GM12878 (cell line): ENCODE results near the gene ACTN3. TPM values are rescaled to one million over a fixed set of nuclear protein-coding genes. Genes with fewer than 3 reads are reported as not detected.

Source experiments
- ATAC-seq: fragments of 200-7000 bp; cut with Tn5 transposase; 3 replicates; pipeline ENCODE4 v1.9.1; 2020; ENCODE audit warnings: mild to moderate bottlenecking, moderate library complexity
- BruUV-seq: library from RNA; stranded (reverse); fragments of 400-500 nt; replicated peaks from 2 replicates; lab custom pipeline; 2021; lab: Mats Ljungman, UMichigan
- CTCF ChIA-PET: fragments of 300-600 bp; sonication (Branson Sonifier 250); formaldehyde crosslinking; extraction: SDS; loops from one replicate; lab custom pipeline; 2021; ENCODE audit warnings: inconsistent platforms; lab: Yijun Ruan, JAX
- POLR2A ChIA-PET: fragments of 350-600 bp; formaldehyde crosslinking; extraction: SDS; loops from one replicate; lab custom pipeline; 2021; ENCODE audit warnings: inconsistent platforms; lab: Charles Lee
- RAD21 ChIA-PET: fragments of 300-600 bp; sonication (Branson Sonifier 250); formaldehyde crosslinking; loops from one replicate; lab custom pipeline; 2023; ENCODE audit warnings: antibody characterized with exemption; ENCODE audit not compliant: unreplicated experiment; lab: Charles Lee
- SMC1A ChIA-PET: fragments of 300-600 bp; sonication (Branson Sonifier 250); formaldehyde crosslinking; loops from one replicate; lab custom pipeline; 2023; ENCODE audit not compliant: unreplicated experiment, uncharacterized antibody; lab: Charles Lee
- DNase-seq: peaks from one replicate; pipeline ENCODE4 v3.0.0-alpha.2; 2011; ENCODE audit warnings: low read depth, low spot score
- FAIRE-seq: peaks from 3 replicates; lab custom pipeline; 2011; peaks lifted over from hg19 to GRCh38; lab: Jason Lieb, UNC
- H2AFZ ChIP-seq: 2 replicates; pipeline ENCODE4 v1.6.0; 2011; ENCODE audit warnings: low read depth, low read length, control low read depth; ENCODE audit not compliant: control insufficient read depth
- H3K27ac ChIP-seq: 2 replicates; pipeline ENCODE4 v1.5.1; 2011; ENCODE audit warnings: control low read depth; ENCODE audit not compliant: control insufficient read depth, insufficient read depth
- H3K27me3 ChIP-seq, 2 experiments: replicated peaks in 1 of 2; 2 replicates each; pipeline versions ENCODE4 v1.6.0 to v1.6.1; 2011; ENCODE audit warnings: low read length in 1 of 2; ENCODE audit not compliant: control insufficient read depth in 2 of 2, insufficient read depth in 2 of 2
- H3K36me3 ChIP-seq, 2 experiments: 2 replicates each; pipeline ENCODE4 v1.5.1; 2011; ENCODE audit warnings: low read length in 1 of 2; ENCODE audit not compliant: control insufficient read depth in 2 of 2, insufficient read depth in 2 of 2
- H3K4me1 ChIP-seq: 2 replicates; pipeline ENCODE4 v1.6.1; 2011; ENCODE audit warnings: mild to moderate bottlenecking, low read length, moderate library complexity, mixed read lengths; ENCODE audit not compliant: control insufficient read depth, insufficient read depth
- H3K4me2 ChIP-seq: 2 replicates; pipeline ENCODE4 v1.6.0; 2011; ENCODE audit warnings: control low read depth; ENCODE audit not compliant: control insufficient read depth, insufficient read depth
- H3K4me3 ChIP-seq: fragments of 200-600 bp; sonication (generic); 2 replicates; pipeline ENCODE4 v1.5.1; 2016
- H3K79me2 ChIP-seq: 2 replicates; pipeline ENCODE4 v1.6.0; 2011; ENCODE audit warnings: low read length; ENCODE audit not compliant: control insufficient read depth, insufficient read depth
- H3K9ac ChIP-seq: 2 replicates; pipeline ENCODE4 v1.8.0; 2011; ENCODE audit warnings: low read length, control low read depth, mixed read lengths; ENCODE audit not compliant: control insufficient read depth, insufficient read depth
- H3K9me3 ChIP-seq: replicated peaks from 3 replicates; pipeline ENCODE4 v1.5.1; 2011; ENCODE audit warnings: mild to moderate bottlenecking, low read length; ENCODE audit not compliant: control insufficient read depth, insufficient read depth
- H4K20me1 ChIP-seq: 2 replicates; pipeline ENCODE4 v1.6.0; 2011; ENCODE audit not compliant: control insufficient read depth, insufficient read depth
- HDGF ChIP-seq: fragments of 450-650 bp; IDR thresholded peaks from 2 replicates; pipeline ENCODE4 v1.6.1; 2016; ENCODE audit warnings: antibody characterized with exemption
- KAT2A ChIP-seq: conservative IDR thresholded peaks from 2 replicates; pipeline ENCODE4 v1.6.1; 2011; ENCODE audit warnings: low read depth, low read length; ENCODE audit not compliant: control insufficient read depth
- KLF5 ChIP-seq: fragments of 450-650 bp; IDR thresholded peaks from 2 replicates; pipeline ENCODE4 v1.6.1; 2014; ENCODE audit warnings: mild to moderate bottlenecking; ENCODE audit not compliant: partially characterized antibody
- NRF1 ChIP-seq: conservative IDR thresholded peaks from 2 replicates; pipeline ENCODE4 v1.6.1; 2011; ENCODE audit warnings: mild to moderate bottlenecking, low read depth, low read length, improper control_type of control experiment
- PAX5 ChIP-seq: IDR thresholded peaks from 2 replicates; pipeline ENCODE4 v1.6.1; 2011; ENCODE audit warnings: low read depth, low read length, borderline replicate concordance
- RBBP5 ChIP-seq: fragments of 200-600 bp; sonication (generic); conservative IDR thresholded peaks from 2 replicates; pipeline ENCODE4 v1.6.1; 2016
- SIX5 ChIP-seq: IDR thresholded peaks from 2 replicates; pipeline ENCODE4 v1.6.1; 2011; ENCODE audit warnings: mild to moderate bottlenecking, low read depth, low read length, moderate library complexity; ENCODE audit not compliant: severe bottlenecking
- SREBF1 ChIP-seq: IDR thresholded peaks from 2 replicates; pipeline ENCODE4 v1.6.1; 2012; ENCODE audit warnings: mild to moderate bottlenecking, low read length
- STAT3 ChIP-seq: IDR thresholded peaks from 2 replicates; pipeline ENCODE4 v1.6.1; 2011; ENCODE audit warnings: low read depth, low read length, improper control_type of control experiment
- TCF12 ChIP-seq: IDR thresholded peaks from 2 replicates; pipeline ENCODE4 v1.6.1; 2011; ENCODE audit warnings: low read depth, mild to moderate bottlenecking, low read length
- ZNF622 ChIP-seq: fragments of 450-650 bp; IDR thresholded peaks from 2 replicates; pipeline ENCODE4 v1.6.1; 2017; ENCODE audit warnings: mild to moderate bottlenecking, inconsistent platforms
- WGBS: methylation state at CpG from one replicate; pipeline ENCODE4 v1.1.6; 2016; ENCODE audit warnings: low lambda C conversion rate; ENCODE audit not compliant: insufficient replicate concordance, insufficient coverage; ENCODE audit errors: missing lambda C conversion rate; 5-methylcytosine and 5-hydroxymethylcytosine counted together
- in situ Hi-C: fragments of 300-500 bp; cut with MboI; formaldehyde crosslinking; loops from 9 replicates; pipeline ENCODE4 v1.14.3; 2018; ENCODE audit warnings: mixed read lengths
- intact Hi-C: fragments of 100-400 bp; cut with micrococcal nuclease; formaldehyde crosslinking; loops from one replicate; pipeline ENCODE4 v1.14.2; 2022; ENCODE audit not compliant: unreplicated experiment
- polyA plus RNA-seq, 11 experiments: library from polyadenylated mRNA; depleted of rRNA in 4 of 11; unstranded in 6 of 11; stranded (reverse) in 5 of 11; fragments of >200 nt; fragmentation: Nextera tagmentation in 4 of 11; fragmentation: Illumina TruSeq in 1 of 11; extraction: Ambion mirVana in 4 of 11; extraction: Trizol in 1 of 11; gene quantifications; 1 replicate in 1 of 11; 2 replicates in 10 of 11; pipeline versions ENCODE4 v1.2.1 to v1.2.3, GENCODE V29; 2011 to 2016; ENCODE audit warnings: inconsistent platforms in 2 of 11, missing spikeins in 2 of 11, low read depth in 1 of 11
- total RNA-seq, 4 experiments: library from RNA; depleted of rRNA in 3 of 4; stranded (reverse); fragments of >200 nt in 3 of 4; fragmentation: Illumina TruSeq in 1 of 4; extraction: Trizol in 1 of 4; gene quantifications; 2 replicates each; pipeline versions ENCODE4 v1.2.1 to v1.2.3, GENCODE V29; 2013 to 2021
- TF ChIP-seq, protein P1 (sequence below): fragments of 450-650 bp; IDR thresholded peaks from 2 replicates; pipeline ENCODE4 v1.6.1; 2017; ENCODE audit warnings: mild to moderate bottlenecking, low read depth, inconsistent platforms; ENCODE audit not compliant: poor library complexity, severe bottlenecking
- TF ChIP-seq, protein P2 (sequence below): IDR thresholded peaks from 2 replicates; pipeline ENCODE4 v1.6.1; 2012; ENCODE audit warnings: mild to moderate bottlenecking, low read depth, low read length
- TF ChIP-seq, protein P3 (sequence below): fragments of 450-650 bp; conservative IDR thresholded peaks from 2 replicates; pipeline ENCODE4 v1.6.1; 2017; ENCODE audit warnings: mild to moderate bottlenecking, moderate library complexity
- TF ChIP-seq, protein P4 (sequence below): IDR thresholded peaks from 2 replicates; pipeline ENCODE4 v1.6.1; 2011; ENCODE audit warnings: low read depth, low read length, improper control_type of control experiment, borderline replicate concordance

The ACTN3 gene
- total and polyA plus RNA-seq, 10 of the 15 experiments (the other 5 are each of a cell fraction or from before 2014, with no cell fraction given): 0.06 to 0.67 (median 0.17) TPM; not detected in 3

DNA sequence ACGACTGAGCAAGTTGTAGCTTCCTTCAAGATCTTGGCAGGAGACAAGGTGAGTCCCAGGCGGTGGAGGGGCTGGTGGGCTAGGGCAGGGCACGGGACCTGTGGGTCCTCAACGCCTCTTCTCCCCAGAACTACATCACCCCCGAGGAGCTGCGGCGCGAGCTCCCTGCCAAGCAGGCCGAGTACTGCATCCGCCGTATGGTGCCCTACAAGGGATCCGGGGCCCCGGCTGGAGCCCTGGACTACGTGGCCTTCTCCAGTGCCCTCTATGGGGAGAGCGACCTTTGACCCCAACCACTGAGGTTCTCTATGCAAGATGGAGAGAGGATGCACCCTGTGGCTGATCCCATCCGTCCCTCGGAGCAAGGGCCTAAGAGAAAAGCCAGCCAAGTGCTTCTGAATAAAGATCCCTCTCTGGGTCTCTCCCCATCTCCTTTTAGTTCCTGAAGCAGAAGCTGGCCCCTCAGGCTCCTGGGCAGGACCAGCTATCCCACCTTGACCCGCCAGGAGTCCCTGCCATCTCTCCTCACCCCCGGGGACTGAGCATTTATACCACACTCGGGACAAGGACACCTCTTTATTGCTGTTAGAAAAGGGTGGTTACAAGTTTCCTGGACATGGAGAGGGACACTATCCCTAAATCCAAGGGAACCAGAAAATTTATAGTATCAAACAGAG lies 16.3 kb downstream of the ACTN3 start (continued):
- TF ChIP-seq, protein P1, sequence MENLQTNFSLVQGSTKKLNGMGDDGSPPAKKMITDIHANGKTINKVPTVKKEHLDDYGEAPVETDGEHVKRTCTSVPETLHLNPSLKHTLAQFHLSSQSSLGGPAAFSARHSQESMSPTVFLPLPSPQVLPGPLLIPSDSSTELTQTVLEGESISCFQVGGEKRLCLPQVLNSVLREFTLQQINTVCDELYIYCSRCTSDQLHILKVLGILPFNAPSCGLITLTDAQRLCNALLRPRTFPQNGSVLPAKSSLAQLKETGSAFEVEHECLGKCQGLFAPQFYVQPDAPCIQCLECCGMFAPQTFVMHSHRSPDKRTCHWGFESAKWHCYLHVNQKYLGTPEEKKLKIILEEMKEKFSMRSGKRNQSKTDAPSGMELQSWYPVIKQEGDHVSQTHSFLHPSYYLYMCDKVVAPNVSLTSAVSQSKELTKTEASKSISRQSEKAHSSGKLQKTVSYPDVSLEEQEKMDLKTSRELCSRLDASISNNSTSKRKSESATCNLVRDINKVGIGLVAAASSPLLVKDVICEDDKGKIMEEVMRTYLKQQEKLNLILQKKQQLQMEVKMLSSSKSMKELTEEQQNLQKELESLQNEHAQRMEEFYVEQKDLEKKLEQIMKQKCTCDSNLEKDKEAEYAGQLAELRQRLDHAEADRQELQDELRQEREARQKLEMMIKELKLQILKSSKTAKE: no peak
- TF ChIP-seq TCF12 (no peak), SREBF1 (no peak)
- TF ChIP-seq, protein P2, sequence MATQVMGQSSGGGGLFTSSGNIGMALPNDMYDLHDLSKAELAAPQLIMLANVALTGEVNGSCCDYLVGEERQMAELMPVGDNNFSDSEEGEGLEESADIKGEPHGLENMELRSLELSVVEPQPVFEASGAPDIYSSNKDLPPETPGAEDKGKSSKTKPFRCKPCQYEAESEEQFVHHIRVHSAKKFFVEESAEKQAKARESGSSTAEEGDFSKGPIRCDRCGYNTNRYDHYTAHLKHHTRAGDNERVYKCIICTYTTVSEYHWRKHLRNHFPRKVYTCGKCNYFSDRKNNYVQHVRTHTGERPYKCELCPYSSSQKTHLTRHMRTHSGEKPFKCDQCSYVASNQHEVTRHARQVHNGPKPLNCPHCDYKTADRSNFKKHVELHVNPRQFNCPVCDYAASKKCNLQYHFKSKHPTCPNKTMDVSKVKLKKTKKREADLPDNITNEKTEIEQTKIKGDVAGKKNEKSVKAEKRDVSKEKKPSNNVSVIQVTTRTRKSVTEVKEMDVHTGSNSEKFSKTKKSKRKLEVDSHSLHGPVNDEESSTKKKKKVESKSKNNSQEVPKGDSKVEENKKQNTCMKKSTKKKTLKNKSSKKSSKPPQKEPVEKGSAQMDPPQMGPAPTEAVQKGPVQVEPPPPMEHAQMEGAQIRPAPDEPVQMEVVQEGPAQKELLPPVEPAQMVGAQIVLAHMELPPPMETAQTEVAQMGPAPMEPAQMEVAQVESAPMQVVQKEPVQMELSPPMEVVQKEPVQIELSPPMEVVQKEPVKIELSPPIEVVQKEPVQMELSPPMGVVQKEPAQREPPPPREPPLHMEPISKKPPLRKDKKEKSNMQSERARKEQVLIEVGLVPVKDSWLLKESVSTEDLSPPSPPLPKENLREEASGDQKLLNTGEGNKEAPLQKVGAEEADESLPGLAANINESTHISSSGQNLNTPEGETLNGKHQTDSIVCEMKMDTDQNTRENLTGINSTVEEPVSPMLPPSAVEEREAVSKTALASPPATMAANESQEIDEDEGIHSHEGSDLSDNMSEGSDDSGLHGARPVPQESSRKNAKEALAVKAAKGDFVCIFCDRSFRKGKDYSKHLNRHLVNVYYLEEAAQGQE: no peak
- TF ChIP-seq, all 136 proteins: peak for 0

DNA sequence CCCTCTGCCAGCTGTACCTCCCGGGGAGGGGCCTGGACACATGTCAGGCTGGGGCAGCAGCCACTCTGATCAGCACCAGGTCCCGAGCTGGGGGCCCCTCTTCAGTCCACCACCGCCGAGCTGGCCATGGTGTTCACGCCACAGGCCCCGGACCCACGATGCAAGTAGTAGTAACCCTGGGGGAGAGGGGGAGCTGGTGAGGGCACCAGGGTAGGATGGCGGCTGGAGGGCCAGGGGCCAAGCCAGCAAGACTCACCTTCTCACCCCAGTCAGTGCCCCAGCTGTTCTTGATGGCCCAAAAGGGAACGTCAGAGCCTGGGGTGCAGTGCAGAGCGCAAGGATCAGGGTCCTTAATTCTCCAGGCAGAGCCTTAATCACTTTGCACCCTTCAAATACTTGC lies 17.1 kb downstream of the ACTN3 start:
- BruUV-seq: no TSS peak
- H3K9ac ChIP-seq: no peak overlapping the region
- RAD21 ChIA-PET: no interaction called here

More for the DNA sequence above, 17.1 kb downstream of the ACTN3 start:
- H2AFZ ChIP-seq: no peak overlapping the region
- no peaks in the 10 kb centered on the region for H3K79me2 ChIP-seq
- in situ Hi-C loops (no loop called here), intact Hi-C loops (no loop called here)
- H3K4me2 ChIP-seq: no peak overlapping the region
- DNase-seq: no peak
- H3K4me1 ChIP-seq: no peaks in the 10 kb centered on the region
- H3K4me3 ChIP-seq: no peak overlapping the region
- H4K20me1 ChIP-seq: no peaks in the 10 kb centered on the region
- TF ChIP-seq NRF1 (no peak), ZNF622 (no peak), RBBP5 (no peak), KAT2A (no peak), PAX5 (no peak), HDGF (no peak), SIX5 (no peak), STAT3 (no peak), KLF5 (no peak)
- TF ChIP-seq, protein P3, sequence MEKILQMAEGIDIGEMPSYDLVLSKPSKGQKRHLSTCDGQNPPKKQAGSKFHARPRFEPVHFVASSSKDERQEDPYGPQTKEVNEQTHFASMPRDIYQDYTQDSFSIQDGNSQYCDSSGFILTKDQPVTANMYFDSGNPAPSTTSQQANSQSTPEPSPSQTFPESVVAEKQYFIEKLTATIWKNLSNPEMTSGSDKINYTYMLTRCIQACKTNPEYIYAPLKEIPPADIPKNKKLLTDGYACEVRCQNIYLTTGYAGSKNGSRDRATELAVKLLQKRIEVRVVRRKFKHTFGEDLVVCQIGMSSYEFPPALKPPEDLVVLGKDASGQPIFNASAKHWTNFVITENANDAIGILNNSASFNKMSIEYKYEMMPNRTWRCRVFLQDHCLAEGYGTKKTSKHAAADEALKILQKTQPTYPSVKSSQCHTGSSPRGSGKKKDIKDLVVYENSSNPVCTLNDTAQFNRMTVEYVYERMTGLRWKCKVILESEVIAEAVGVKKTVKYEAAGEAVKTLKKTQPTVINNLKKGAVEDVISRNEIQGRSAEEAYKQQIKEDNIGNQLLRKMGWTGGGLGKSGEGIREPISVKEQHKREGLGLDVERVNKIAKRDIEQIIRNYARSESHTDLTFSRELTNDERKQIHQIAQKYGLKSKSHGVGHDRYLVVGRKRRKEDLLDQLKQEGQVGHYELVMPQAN: no peak
- TF ChIP-seq, protein P4, sequence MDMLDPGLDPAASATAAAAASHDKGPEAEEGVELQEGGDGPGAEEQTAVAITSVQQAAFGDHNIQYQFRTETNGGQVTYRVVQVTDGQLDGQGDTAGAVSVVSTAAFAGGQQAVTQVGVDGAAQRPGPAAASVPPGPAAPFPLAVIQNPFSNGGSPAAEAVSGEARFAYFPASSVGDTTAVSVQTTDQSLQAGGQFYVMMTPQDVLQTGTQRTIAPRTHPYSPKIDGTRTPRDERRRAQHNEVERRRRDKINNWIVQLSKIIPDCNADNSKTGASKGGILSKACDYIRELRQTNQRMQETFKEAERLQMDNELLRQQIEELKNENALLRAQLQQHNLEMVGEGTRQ: no peak
- TF ChIP-seq, all 136 proteins: peak for 0
- CTCF ChIA-PET: interaction anchor here (0.9 kb wide), 1 partner anchor 115 kb away, joined by 4 read pairs; no protein-coding TSS in a partner anchor
- no peak overlapping the region for H3K27ac ChIP-seq
- FAIRE-seq (no peak), ATAC-seq (no peak)
- SMC1A ChIA-PET: no interaction called here
- WGBS: 50% methylated on average over 10 of the region's 10 CpGs
- no peaks in the 10 kb centered on the region for H3K9me3 ChIP-seq
- POLR2A ChIA-PET: no interaction called here
- peaks cover 0 to 6% of the 10 kb centered on the region in 2 experiments; a peak in 3 of 4 replicates for H3K27me3 ChIP-seq
- H3K36me3 ChIP-seq: no peaks in the 10 kb centered on the region
